Occipital lobe (tissue), 2 donors: ENCODE results near the gene RUVBL1. TPM values are rescaled to one million over a fixed set of nuclear protein-coding genes. Genes with fewer than 3 reads are reported as not detected.

Experiments used
- DNase-seq: peaks from one replicate; lab custom pipeline; 2025; lab: John Stamatoyannopoulos, UW
- total RNA-seq: library from RNA; depleted of rRNA; stranded (reverse); fragments of >200 nt; gene quantifications from one replicate; pipeline ENCODE4 v1.2.3, GENCODE V29; 2014

Gene RUVBL1
- total RNA-seq, 1 donor from 2014 or later, result 38.5 TPM

DNA sequence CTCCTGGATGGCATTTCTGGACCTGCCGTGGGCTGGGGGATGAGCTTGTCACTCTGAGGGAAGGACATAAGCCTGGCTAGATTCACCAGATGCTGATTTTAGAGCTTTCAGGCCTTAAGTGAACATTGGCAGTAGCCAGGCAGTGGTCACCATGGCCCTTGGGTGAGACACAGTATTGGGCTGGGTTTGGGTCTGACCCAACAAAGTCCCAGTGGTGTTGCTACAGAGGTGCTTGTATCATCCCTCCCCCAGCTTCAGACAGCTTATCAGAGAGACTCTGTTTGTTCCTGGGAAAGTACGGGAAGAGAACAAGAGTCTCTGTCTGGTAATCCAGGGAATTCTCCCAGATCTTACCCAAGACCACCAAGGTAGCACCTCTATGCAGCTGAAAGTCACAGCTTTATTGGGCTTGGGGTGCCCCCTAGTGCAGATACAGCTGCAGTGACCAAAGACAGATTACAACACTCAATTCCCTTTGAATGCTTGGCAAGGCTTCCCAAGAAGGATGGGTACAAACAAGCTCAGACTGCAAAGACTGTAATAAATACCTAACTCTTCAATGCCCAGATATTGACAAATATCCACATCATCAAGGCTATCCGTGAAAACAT lies 9.8 kb upstream of the RUVBL1 start:
- DNase-seq, result no peak

DNA sequence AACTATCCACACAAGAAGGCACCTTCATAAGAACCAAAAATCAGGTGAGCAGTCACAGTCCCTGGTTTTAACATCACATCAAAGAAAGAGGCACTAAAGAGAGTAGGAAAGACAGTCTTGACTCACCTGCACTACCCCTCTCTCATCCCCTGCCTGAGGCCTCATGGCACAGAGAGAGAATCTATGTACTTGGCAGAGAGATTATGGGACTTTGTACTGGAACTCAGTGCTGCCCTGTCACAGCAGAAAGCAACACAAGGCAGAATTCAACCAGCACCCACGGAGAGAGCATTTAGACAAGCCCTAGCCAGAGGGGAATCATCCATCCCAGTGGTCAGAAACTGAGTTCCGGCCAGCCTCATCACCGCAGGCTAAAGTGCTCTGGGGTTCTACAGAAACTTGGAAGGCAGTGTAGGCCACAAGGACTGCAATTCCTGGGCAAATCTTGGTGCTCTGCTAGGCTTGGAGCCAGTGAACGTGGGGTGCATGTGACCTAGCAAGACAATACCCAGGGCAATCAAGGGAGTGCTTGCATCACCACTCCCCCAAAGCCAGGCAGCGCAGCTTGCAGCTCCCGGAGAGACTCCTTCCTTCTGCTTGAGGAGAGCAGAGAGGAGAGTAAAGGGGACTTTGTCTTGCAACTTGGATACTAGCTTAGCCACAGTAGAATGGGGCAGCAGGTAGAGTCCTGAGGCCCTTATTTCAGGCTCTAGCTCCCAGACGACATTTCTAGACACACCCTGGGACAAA lies 8.5 kb upstream of the RUVBL1 start:
- DNase-seq, result no peak

- DNase-seq, result no peak
Observed at GRCh38 chr3:128128251-128128650, 4.6 kb upstream of the RUVBL1 start.

DNA sequence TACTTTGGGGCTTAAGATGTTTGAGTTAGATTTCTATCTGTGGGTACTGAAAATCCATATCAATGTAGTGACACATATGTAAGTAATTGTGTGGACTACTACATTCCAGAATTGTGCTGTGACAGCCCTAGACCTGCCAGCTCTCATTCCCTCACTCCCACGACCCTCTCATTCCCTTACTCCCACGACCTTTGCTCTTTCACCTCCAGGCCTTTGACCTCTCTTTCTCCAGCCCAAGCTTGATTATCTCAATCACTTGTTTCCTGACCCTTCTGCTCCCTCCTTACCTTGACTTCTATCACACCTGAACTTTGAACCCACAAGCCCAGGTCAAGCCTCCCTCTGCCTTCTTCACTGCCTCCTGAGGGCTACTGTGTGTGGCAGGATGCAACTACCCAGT lies 3.6 kb upstream of the RUVBL1 start:
- no peak for DNase-seq

GRCh38 chr3:128123156-128123537 lies 465 bp downstream of the RUVBL1 start:
- DNase-seq, result no peak

GRCh38 chr3:128122013-128122412 lies 1.6 kb downstream of the RUVBL1 start:
- DNase-seq, result no peak

DNA sequence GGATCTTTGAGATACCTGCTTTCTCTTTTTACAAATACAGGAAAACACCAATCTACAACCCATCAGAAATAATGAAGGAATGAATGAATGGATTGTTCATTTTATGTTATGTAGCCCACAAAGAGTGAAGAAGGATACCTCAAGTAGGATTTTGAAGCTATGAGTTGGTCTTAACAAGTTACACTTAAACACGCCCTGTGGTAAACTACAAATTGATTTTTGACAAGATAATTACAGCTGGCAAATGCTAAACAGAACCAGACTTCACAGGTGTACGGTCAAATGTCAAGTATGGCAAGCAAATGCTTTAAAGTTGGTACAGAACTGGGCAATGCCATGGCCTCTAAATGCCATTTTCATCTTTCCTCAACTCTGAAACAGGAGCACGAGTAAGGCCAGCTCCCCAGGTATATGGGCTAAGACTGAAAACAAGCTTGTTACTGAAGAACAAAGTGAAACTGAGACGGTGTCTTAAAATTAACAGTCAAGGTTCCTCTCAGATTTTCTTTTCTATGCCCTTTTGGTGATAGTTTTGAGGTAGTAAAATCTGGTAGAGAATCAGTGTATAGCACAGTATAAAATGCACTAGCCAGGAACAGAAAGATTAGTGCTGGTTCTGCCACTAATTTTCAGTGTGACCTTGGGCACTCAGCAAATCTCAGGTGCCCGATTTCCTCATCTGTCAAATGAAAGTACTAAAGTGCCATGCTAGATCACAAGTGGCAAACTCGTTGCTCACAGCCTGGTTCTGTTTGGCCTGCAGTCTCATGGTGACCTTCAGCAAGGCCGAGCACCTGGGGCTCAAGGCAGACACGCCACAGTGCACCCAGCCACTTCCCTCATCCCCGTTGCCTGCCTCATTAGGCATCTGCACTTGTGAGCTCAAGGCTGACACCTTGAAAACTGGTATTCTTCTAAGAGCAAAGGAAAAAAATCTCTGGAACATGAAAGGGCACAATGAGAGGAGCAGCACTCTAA lies 9.5 kb downstream of the RUVBL1 start:
- no peak for DNase-seq

DNA sequence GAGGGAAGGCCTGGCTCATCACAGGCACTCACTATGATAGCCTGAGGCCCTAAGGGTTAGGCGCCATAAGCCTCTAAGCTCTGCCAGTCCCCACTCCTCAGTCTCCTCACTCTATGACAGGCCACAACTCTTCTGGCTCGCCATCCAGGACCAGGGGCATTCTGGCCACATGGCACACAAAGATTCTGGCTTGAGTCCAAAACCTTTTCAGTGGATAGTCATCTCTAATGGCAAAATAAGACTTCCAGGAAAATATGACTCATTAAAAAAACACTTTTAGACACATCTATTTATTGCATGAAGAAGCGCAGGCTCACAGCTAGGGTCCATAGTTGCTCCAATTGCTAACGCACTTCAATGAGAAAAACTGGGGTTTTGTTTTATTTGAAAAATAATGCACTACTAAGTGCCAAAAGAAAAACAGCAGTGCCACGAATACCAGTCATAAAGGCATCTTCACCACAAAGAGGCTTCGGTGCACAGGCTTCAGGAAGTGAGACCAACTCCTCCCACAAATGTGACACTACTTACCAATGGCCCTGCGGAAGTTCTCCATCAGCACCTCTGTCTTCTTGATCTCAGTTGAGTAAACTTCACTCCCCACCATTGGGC lies 11.1 kb downstream of the RUVBL1 start:
- no peak for DNase-seq

DNA sequence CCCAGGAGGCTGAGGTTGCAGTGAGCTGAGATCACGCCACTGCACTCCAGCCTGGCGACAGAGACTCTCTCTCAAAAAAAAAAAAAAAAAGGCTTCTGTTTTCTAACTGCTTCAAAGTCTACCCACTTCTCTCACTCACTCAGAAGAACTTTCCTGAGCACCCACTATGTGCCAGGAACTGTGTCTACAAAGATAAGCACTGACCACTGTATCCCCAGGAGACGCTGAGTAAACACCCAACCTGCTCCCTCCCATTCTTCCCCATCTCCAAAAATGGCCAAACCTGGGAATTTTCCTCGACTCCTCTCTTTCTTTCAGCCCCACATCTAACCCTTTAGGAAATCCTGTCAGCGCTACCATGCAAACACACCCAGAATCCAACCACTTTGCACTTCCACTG lies 12.5 kb downstream of the RUVBL1 start:
- no peak for DNase-seq

DNA sequence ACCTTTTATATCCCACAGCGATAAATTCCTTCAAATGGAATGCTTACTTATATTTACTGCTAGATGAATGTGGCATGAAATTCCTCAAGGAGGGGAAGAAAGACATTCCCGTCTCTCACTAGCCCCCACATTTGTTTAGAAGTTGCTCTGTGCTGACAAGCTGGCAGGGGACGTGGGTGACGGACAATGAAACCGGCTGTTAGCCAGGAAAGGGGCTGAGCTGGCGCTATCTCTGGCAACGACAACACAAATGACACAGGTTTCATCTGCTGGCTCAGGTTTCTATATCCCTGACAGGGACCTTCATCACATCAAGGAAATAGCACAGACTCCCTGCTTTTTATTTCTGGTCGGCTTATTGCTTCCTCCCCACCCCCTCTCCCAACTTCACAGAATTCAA lies 15.8 kb downstream of the RUVBL1 start:
- no peak for DNase-seq

DNA sequence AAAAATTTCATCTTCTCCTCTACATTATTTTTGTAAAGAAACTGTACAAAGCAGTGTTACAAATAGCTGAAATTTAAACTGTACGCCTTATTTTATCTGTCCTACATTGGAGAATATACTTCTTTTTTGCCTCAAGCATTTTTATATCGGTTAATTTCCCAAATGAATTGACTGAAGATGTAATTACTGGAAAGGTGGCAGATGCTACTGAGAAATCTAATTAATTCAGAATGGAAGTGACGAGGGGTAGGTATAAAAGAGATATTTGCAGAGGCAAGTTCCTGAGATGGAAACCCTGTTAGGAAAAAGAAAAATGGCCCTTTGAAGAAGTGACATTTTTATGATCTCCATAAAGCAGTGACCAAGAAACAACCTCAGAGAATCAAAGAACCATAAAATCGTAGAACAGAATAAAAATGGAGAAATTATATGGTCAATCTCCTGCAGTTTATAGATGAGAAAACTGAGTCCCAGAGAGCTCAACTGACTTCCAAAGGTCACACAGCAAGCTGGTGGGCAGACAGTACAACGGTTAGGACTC lies 20.4 kb downstream of the RUVBL1 start:
- no peak for DNase-seq

DNA sequence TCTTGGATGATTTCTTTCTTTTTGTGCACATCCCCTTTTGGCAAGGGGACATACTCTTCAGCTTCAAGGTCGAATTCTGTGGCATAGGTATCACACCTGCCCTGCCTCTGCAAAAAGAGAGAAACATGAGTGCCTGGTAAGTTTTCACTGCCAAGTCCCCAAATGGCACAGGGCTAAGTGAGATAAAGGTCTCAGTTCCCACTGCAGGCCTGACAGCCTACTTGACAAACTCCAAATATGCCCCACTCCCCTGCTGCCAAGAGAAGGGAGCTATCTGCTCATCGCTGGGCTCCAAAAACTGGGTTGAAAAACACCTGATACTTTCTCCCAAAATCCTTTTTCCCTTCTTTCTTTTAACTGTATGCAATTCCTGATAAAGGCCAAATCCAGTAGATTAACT lies 23.0 kb downstream of the RUVBL1 start:
- DNase-seq, result no peak

DNA sequence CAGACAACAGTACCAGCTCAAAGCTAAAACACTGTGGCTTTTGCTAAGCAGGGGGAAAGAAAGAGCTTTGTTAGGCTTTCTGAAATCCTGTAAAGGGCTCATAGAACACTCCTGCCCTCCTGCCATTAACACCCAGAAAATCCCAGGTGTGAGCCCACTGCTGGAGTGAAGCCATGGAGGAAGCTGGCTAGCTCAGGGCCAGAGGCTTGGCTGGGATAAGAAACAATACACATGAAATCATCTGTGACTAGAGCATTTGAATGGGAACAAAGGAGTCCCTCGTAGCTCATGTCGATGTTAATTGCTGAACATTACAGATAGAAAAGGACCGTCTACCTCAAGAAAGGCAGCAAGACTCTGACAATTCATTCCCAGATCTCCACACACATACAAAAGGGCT lies 23.5 kb downstream of the RUVBL1 start:
- DNase-seq, result no peak

DNA sequence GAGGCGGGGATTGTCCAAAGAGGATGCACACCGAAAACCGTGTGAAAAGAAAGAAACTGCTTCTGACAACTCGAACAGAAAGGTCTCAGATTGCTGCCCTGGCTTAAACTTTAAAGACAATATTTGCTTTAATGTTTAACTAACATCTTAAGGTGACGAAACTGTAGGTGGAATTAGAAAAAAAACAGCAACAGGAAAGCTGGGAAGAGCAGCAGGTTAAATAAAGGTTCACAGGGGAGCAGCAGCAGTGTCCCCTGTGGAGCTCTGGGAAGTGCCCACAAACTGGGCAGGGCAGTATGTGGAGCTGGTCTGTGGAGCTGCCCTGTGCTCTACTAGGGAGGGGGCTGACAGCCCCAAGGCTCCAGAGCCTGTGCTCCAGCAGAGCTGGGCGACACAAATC lies 25.4 kb downstream of the RUVBL1 start:
- no peak for DNase-seq

GRCh38 chr3:128095222-128095703 lies 28.3 kb downstream of the RUVBL1 start:
- DNase-seq, result peak; percentile 42

DNA sequence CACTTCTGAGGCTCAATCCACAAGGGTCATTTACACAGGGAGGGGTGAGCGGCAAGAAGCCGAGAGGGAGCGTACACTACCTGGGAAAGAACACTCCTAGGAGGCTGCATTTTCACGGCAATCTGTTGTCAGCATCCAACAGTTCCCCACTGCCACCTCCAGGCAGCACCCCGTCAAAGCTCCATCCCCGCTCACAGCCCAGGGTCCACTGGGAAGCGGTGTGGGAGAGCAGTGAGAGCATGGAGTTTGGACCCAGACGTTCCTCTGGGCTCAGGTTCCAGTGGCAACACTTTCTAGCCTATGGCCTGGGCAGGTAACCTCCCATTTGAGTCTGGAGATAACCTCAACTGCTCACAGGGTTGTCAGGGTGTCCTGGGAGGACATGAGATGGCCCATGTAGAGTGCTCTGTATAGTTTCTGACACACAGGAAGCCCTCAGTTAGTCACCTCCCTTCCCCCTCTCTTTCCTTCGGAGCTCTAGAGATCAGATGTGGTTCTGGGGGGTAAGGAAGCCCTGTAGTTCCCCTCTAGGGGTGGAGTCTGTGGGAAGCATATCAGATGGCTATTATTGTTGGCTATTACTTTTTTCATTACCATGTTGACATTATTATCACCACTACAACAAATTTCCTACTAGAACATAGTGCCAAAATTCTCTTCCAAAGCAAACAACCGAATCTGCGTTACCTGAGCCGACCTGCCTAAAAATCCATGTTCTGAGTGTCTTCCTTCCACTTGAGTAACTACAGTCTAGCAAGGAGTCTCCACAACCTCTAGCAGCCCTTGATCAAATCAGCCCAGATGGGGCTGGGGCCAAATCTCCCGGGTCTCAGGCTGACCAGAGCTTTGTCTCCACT lies 29.1 kb downstream of the RUVBL1 start:
- no peak for DNase-seq

DNA sequence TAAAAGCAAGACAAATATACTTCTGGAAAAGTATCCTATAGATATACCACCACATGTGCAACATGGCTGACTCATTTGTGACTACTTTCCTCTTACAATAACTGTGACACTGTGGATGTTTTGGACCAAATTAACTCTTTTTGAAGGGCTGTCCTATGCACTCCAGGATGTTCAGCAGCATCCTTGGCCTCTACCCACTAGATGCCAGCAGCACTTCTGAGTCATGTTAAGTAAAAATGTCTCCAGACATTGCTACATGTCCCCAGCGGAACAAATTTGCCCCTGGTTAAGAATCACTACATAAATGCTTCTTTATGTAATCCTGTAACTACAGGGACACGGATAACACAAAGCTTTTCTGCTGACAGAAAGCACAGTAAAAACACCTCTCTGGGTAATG lies 32.0 kb downstream of the RUVBL1 start:
- DNase-seq, result no peak

DNA sequence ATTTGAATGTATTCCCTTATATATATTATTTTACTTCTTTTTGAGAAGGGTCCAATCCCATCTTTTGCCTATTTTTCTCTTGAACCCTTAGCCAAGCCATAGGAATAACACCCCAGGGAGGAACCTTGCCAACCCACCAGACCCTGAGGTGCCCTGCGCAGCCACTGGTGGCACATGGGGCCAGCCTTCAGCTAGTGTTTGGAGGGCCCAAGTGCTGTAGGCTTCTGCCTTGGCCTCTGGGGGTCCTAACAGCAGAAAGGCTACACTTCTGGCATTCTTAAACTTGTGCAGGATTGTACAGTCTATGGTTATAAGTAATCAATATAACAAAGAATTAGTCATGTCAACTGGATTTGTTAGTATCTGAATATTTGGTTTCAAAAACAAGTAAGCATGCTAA lies 34.5 kb downstream of the RUVBL1 start:
- DNase-seq, result no peak

DNA sequence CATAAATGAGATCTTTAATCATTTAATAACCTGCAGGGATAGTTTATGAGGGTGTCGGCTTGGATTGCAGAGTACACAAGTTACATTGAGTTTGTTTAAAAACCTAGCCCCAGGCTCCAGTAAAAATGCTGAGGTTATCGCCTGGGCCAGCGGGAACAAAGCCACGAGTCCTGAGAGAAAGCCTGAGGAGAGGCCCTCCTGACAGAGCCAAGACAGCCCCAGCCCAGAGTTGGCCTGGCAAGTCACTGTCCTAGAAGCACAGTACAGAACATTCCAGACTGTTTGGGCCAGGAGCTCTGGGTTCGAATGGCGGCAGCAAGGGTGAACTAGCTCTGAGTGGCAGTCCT lies 39.0 kb downstream of the RUVBL1 start:
- no peak for DNase-seq

- no peak for DNase-seq
Observed at GRCh38 chr3:128083980-128084674, 39.5 kb downstream of the RUVBL1 start.
